GM12801 (cell line): ENCODE results near the gene LIAS.

Source experiments
- TF ChIP-seq, protein P1 (sequence below): IDR thresholded peaks from one replicate; pipeline ENCODE4 v1.5.1; 2011; ENCODE audit warnings: control low read depth; ENCODE audit not compliant: insufficient read length; ENCODE audit errors: extremely low read depth

Gene LIAS

DNA sequence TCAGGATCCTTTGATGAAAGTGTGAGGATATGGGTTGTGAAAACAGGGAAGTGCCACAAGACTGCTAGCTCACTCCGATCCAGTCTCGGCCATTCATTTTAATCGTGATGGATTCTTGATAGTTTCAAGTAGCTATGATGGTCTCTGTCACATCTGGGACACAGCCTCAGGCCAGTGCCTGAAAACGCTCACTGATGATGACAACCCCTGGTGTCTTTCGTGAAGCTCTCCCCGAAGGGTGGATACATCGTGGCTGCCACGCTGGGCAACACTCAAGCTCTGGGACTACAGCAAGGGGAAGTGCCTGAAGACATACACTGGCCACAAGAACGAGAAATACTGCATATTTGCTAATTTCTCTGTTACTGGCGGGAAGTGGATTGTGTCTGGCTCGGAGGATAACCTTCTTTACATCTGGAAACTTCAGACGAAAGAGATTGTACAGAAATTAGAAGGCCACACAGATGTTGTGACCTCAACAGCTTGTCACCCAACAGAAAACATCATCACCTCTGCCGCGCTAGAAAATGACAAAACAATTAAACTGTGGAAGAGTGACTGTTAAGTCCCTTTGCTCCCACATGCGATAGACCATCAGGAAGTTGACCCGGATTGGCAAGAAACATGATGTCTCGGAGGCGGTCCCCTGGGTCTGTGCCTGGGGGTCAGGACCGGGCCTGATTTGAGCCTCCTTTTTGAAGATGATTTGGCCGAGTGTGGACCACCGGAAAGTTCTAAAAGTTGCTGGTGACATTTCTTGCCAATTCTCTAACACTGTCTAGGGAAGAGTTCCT lies 22.2 kb downstream of the LIAS start:
- TF ChIP-seq, protein P1, sequence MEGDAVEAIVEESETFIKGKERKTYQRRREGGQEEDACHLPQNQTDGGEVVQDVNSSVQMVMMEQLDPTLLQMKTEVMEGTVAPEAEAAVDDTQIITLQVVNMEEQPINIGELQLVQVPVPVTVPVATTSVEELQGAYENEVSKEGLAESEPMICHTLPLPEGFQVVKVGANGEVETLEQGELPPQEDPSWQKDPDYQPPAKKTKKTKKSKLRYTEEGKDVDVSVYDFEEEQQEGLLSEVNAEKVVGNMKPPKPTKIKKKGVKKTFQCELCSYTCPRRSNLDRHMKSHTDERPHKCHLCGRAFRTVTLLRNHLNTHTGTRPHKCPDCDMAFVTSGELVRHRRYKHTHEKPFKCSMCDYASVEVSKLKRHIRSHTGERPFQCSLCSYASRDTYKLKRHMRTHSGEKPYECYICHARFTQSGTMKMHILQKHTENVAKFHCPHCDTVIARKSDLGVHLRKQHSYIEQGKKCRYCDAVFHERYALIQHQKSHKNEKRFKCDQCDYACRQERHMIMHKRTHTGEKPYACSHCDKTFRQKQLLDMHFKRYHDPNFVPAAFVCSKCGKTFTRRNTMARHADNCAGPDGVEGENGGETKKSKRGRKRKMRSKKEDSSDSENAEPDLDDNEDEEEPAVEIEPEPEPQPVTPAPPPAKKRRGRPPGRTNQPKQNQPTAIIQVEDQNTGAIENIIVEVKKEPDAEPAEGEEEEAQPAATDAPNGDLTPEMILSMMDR = no peak

DNA sequence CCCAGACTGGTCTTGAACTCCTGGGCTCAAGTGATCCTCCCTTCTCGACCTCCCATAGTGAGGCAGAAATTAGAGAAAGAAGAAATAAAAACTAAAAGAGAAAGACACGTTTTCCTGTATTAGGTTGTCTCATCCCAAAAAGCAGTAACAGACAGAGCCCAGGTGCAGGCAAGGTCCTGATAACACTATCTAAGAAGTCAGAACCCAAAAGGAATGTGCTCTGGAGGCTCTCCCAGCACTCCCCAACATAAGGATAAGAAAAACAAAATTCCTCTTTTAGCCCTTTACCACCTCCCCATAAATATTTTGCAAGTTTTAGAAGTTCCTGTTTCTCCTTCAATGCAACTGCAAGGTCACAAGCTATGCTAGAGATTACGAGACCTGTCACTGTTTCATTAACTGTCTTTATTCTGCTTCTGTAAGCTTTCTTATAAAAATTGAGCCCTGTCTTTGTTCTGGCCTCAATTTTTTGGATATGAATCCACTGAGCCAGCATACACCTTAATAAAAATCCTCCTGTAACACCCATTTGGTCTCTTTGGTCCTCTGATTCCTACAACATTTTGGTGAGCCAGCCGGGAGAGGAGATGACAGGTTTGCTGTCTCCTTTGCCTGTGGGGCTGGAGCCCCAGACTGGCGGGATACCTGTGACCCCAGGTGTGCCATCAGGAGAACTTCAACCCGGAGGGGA lies 25.9 kb downstream of the LIAS start:
- TF ChIP-seq, protein P1 = no peak

GRCh38 chr4:39486221-39486804 lies 27.5 kb downstream of the LIAS start:
- TF ChIP-seq, protein P1 = no peak

GRCh38 chr4:39490322-39490721 lies 31.5 kb downstream of the LIAS start:
- TF ChIP-seq, protein P1 = no peak

GRCh38 chr4:39494354-39494753 lies 35.5 kb downstream of the LIAS start:
- TF ChIP-seq, protein P1 = no peak

GRCh38 chr4:39495446-39496213 lies 36.8 kb downstream of the LIAS start:
- TF ChIP-seq, protein P1 = no peak
